CD4-positive, alpha-beta T cell treated with Interleukin-6 for 4 hours (primary cell): ENCODE data around the gene KRTAP10-6.
"Not testable (repeated sequence)": the region's sequence is repeated elsewhere in the genome, so short reads cannot be mapped to it uniquely, and the experiment has no call there.

Source experiments
- DNase-seq: peaks from one replicate; pipeline ENCODE4 v3.0.0-alpha.2; 2020; ENCODE audit warnings: mixed read lengths

The KRTAP10-6 gene

GRCh38 chr21:44616591-44616926, 24.3 kb upstream of the KRTAP10-6 start:
- DNase-seq: no peak

GRCh38 chr21:44615911-44616590, 23.7 kb upstream of the KRTAP10-6 start:
- DNase-seq: no peak

- no peak for DNase-seq
Measured at GRCh38 chr21:44615466-44615865, 23.2 kb upstream of the KRTAP10-6 start.

- DNase-seq: no peak
Measured at GRCh38 chr21:44614961-44615391, 22.7 kb upstream of the KRTAP10-6 start.

GRCh38 chr21:44614161-44614631, 21.9 kb upstream of the KRTAP10-6 start:
- DNase-seq: no peak

- no peak for DNase-seq
Measured at GRCh38 chr21:44613386-44614155, 21.3 kb upstream of the KRTAP10-6 start.

- DNase-seq: no peak
Measured at GRCh38 chr21:44612669-44613229, 20.4 kb upstream of the KRTAP10-6 start.

GRCh38 chr21:44612029-44612486, 19.8 kb upstream of the KRTAP10-6 start, which contains the start of gene KRTAP10-8:
TSS of gene KRTAP10-8 (plus strand) at chr21:44612079. CDS start at chr21:44612101, 22 bp downstream.
- no peak for DNase-seq

GRCh38 chr21:44611551-44611950, 19.2 kb upstream of the KRTAP10-6 start:
- DNase-seq: no peak

- not testable (repeated sequence) for DNase-seq
Measured at GRCh38 chr21:44610157-44610843, 18.0 kb upstream of the KRTAP10-6 start.

- no peak for DNase-seq
Measured at GRCh38 chr21:44609193-44609592, 16.9 kb upstream of the KRTAP10-6 start.

GRCh38 chr21:44606495-44606894, 14.2 kb upstream of the KRTAP10-6 start:
- no peak for DNase-seq

- no peak for DNase-seq
Measured at GRCh38 chr21:44603911-44604310, 11.6 kb upstream of the KRTAP10-6 start.

GRCh38 chr21:44603109-44603875, 11.0 kb upstream of the KRTAP10-6 start:
- no peak for DNase-seq

- DNase-seq: no peak
Measured at GRCh38 chr21:44602463-44602850, 10.2 kb upstream of the KRTAP10-6 start.

GRCh38 chr21:44601596-44602462, 9.5 kb upstream of the KRTAP10-6 start:
- no peak for DNase-seq

- DNase-seq: not testable (repeated sequence)
Measured at GRCh38 chr21:44601091-44601490, 8.8 kb upstream of the KRTAP10-6 start.

GRCh38 chr21:44600118-44600978, 8.0 kb upstream of the KRTAP10-6 start, which contains the start of gene KRTAP10-7:
TSS of gene KRTAP10-7 (plus strand) at chr21:44600597. CDS start at chr21:44600622, 25 bp downstream.
- not testable (repeated sequence) for DNase-seq

- no peak for DNase-seq
Measured at GRCh38 chr21:44599264-44600029, 7.1 kb upstream of the KRTAP10-6 start.
